KOPT-K1 (cell line): ENCODE data around the gene CKAP2L.
"Not testable (repeated sequence)": the region's sequence is repeated elsewhere in the genome, so short reads cannot be mapped to it uniquely, and the experiment has no call there.

Source experiments
- H3K27ac ChIP-seq: fragments of 200-600 bp; sonication (generic); 2 replicates; pipeline ENCODE4 v1.5.1; 2016; ENCODE audit warnings: antibody characterized with exemption, mild to moderate bottlenecking, low read depth, low read length; ENCODE audit not compliant: poor library complexity, severe bottlenecking
- H3K36me3 ChIP-seq: fragments of 200-600 bp; sonication (generic); 2 replicates; pipeline ENCODE4 v1.5.1; 2017; ENCODE audit warnings: antibody characterized with exemption, mild to moderate bottlenecking, low read length, moderate library complexity; ENCODE audit not compliant: insufficient read depth
- H3K9me3 ChIP-seq: fragments of 200-600 bp; sonication (generic); 2 replicates; pipeline ENCODE4 v1.5.1; 2017; ENCODE audit warnings: antibody characterized with exemption, low read length, mild to moderate bottlenecking; ENCODE audit not compliant: insufficient read depth, poor library complexity, severe bottlenecking

The CKAP2L gene

GRCh38 chr2:112716826-112717352 is 47.5 kb downstream of the CKAP2L start:
- H3K27ac ChIP-seq, H3K36me3 ChIP-seq, H3K9me3 ChIP-seq: not testable (repeated sequence)

- H3K9me3 ChIP-seq, H3K36me3 ChIP-seq, H3K27ac ChIP-seq: not testable (repeated sequence)
These were observed 48.3 kb downstream of the CKAP2L start for GRCh38 chr2:112716094-112716493.

- Histone ChIP-seq H3K27ac (no peak overlapping the region), H3K9me3 (no peaks in the 10 kb centered on the region), H3K36me3 (no peaks in the 10 kb centered on the region)
These were observed 49.4 kb downstream of the CKAP2L start for GRCh38 chr2:112714836-112715631.

- Histone ChIP-seq H3K36me3 (no peaks in the 10 kb centered on the region), H3K9me3 (no peaks in the 10 kb centered on the region), H3K27ac (no peak overlapping the region)
These were observed 50.1 kb downstream of the CKAP2L start for GRCh38 chr2:112714331-112714730.

GRCh38 chr2:112713926-112714325 is 50.5 kb downstream of the CKAP2L start:
- H3K27ac ChIP-seq = no peak overlapping the region
- no peaks in the 10 kb centered on the region for H3K9me3 ChIP-seq
- no peaks in the 10 kb centered on the region for H3K36me3 ChIP-seq

GRCh38 chr2:112713585-112713925 is 50.9 kb downstream of the CKAP2L start:
- no peak overlapping the region for H3K27ac ChIP-seq

GRCh38 chr2:112712903-112713584 is 51.4 kb downstream of the CKAP2L start:
- H3K36me3 ChIP-seq = no peaks in the 10 kb centered on the region
- no peak overlapping the region for H3K27ac ChIP-seq
- no peaks in the 10 kb centered on the region for H3K9me3 ChIP-seq

More at GRCh38 chr2:112713585-112713925, 50.9 kb downstream of the CKAP2L start:
- no peaks in the 10 kb centered on the region for H3K9me3 ChIP-seq
- no peaks in the 10 kb centered on the region for H3K36me3 ChIP-seq

GRCh38 chr2:112712465-112712864 is 51.9 kb downstream of the CKAP2L start:
- Histone ChIP-seq H3K27ac (no peak overlapping the region), H3K9me3 (no peaks in the 10 kb centered on the region), H3K36me3 (no peaks in the 10 kb centered on the region)

GRCh38 chr2:112710956-112711750 is 53.3 kb downstream of the CKAP2L start:
- H3K27ac ChIP-seq = no peak overlapping the region
- no peaks in the 10 kb centered on the region for H3K36me3 ChIP-seq
- no peaks in the 10 kb centered on the region for H3K9me3 ChIP-seq

- H3K9me3 ChIP-seq = no peaks in the 10 kb centered on the region
- no peak overlapping the region for H3K27ac ChIP-seq
- no peaks in the 10 kb centered on the region for H3K36me3 ChIP-seq
These were observed 54.7 kb downstream of the CKAP2L start for GRCh38 chr2:112709703-112710102.

GRCh38 chr2:112708968-112709367 is 55.4 kb downstream of the CKAP2L start:
- no peaks in the 10 kb centered on the region for H3K36me3 ChIP-seq
- H3K27ac ChIP-seq = no peak overlapping the region
- no peaks in the 10 kb centered on the region for H3K9me3 ChIP-seq

GRCh38 chr2:112706947-112707346 is 57.5 kb downstream of the CKAP2L start:
- not testable (repeated sequence) for H3K36me3 ChIP-seq, H3K27ac ChIP-seq, H3K9me3 ChIP-seq

- H3K27ac ChIP-seq = no peak overlapping the region
- H3K36me3 ChIP-seq = no peaks in the 10 kb centered on the region
- no peaks in the 10 kb centered on the region for H3K9me3 ChIP-seq
These were observed 58.2 kb downstream of the CKAP2L start for GRCh38 chr2:112706170-112706664.

- Histone ChIP-seq H3K36me3 (no peaks in the 10 kb centered on the region), H3K9me3 (no peaks in the 10 kb centered on the region), H3K27ac (no peak overlapping the region)
These were observed 58.8 kb downstream of the CKAP2L start for GRCh38 chr2:112705575-112705974.

- Histone ChIP-seq H3K36me3 (no peaks in the 10 kb centered on the region), H3K9me3 (no peaks in the 10 kb centered on the region), H3K27ac (no peak overlapping the region)
These were observed 60.7 kb downstream of the CKAP2L start for GRCh38 chr2:112703684-112704083.
